H1 (cell line): ENCODE results near the gene ANKS1A.
"Not testable (repeated sequence)": the region's sequence is repeated elsewhere in the genome, so short reads cannot be mapped to it uniquely, and the experiment has no call there.

ENCODE experiments used
- BRCA1 ChIP-seq: IDR thresholded peaks from 2 replicates; pipeline ENCODE4 v1.6.1; 2012; ENCODE audit warnings: low read depth, low read length, improper control_type of control experiment
- EP300 ChIP-seq, 2 experiments: IDR thresholded peaks; 1 replicate in 1 of 2; 2 replicates in 1 of 2; pipeline ENCODE4 v1.6.1; 2011 to 2012; ENCODE audit warnings: low read depth in 2 of 2, low read length in 2 of 2, mild to moderate bottlenecking in 2 of 2, borderline replicate concordance in 1 of 2, inconsistent platforms in 1 of 2, moderate library complexity in 1 of 2
- KDM5A ChIP-seq: fragments of 200-600 bp; IDR thresholded peaks from 2 replicates; pipeline ENCODE4 v1.7.1; 2012; ENCODE audit warnings: mild to moderate bottlenecking, low read length, inconsistent platforms, mixed read lengths
- MAX ChIP-seq: IDR thresholded peaks from 2 replicates; pipeline ENCODE4 v1.6.1; 2012; ENCODE audit warnings: inconsistent platforms
- POLR2A ChIP-seq, 2 experiments: IDR thresholded peaks; 1 replicate in 1 of 2; 2 replicates in 1 of 2; pipeline ENCODE4 v1.6.1; 2011; ENCODE audit warnings: low read depth in 2 of 2, low read length in 2 of 2, mild to moderate bottlenecking in 2 of 2; ENCODE audit errors: control extremely low read depth in 1 of 2
- USF2 ChIP-seq: IDR thresholded peaks from 2 replicates; pipeline ENCODE4 v1.6.1; 2011; ENCODE audit warnings: low read length, improper control_type of control experiment
- YY1 ChIP-seq: IDR thresholded peaks from 2 replicates; pipeline ENCODE4 v1.6.1; 2011; ENCODE audit warnings: low read depth, mild to moderate bottlenecking, low read length
- ZNF274 ChIP-seq: IDR thresholded peaks from 2 replicates; pipeline ENCODE4 v1.7.0; 2012; ENCODE audit warnings: low read length, borderline replicate concordance; ENCODE audit errors: extremely low read depth
- TF ChIP-seq, protein P1 (sequence below), 3 experiments: IDR thresholded peaks; 1 replicate in 2 of 3; 2 replicates in 1 of 3; pipeline versions ENCODE4 v1.5.1 to v1.6.1; 2011; ENCODE audit warnings: low read length in 3 of 3, mild to moderate bottlenecking in 3 of 3, inconsistent platforms in 2 of 3, low read depth in 1 of 3, moderate library complexity in 1 of 3; ENCODE audit not compliant: insufficient read depth in 1 of 3; ENCODE audit errors: control extremely low read depth in 1 of 3

- TF ChIP-seq MAX; EP300 (IDR thresholded peaks at IDR 0.05; ENCODE audit: borderline replicate concordance in 1 of 2, low read depth in 2 of 2, low read length in 2 of 2); ZNF274; POLR2A (IDR thresholded peaks at IDR 0.05; ENCODE audit: control extremely low read depth in 1 of 2, low read depth in 2 of 2, low read length in 2 of 2); BRCA1; KDM5A; YY1; USF2: not testable (repeated sequence)
- TF ChIP-seq, protein P1, sequence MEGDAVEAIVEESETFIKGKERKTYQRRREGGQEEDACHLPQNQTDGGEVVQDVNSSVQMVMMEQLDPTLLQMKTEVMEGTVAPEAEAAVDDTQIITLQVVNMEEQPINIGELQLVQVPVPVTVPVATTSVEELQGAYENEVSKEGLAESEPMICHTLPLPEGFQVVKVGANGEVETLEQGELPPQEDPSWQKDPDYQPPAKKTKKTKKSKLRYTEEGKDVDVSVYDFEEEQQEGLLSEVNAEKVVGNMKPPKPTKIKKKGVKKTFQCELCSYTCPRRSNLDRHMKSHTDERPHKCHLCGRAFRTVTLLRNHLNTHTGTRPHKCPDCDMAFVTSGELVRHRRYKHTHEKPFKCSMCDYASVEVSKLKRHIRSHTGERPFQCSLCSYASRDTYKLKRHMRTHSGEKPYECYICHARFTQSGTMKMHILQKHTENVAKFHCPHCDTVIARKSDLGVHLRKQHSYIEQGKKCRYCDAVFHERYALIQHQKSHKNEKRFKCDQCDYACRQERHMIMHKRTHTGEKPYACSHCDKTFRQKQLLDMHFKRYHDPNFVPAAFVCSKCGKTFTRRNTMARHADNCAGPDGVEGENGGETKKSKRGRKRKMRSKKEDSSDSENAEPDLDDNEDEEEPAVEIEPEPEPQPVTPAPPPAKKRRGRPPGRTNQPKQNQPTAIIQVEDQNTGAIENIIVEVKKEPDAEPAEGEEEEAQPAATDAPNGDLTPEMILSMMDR (IDR thresholded peaks at IDR 0.05; ENCODE audit: control extremely low read depth in 1 of 3, insufficient read depth in 1 of 3, low read depth in 1 of 3, low read length in 3 of 3) = not testable (repeated sequence)
Observed at GRCh38 chr6:35107761-35108160, 218.7 kb downstream of the ANKS1A start.
